Jurkat, Clone E6-1 (cell line): Measurements from ENCODE around the gene KIF19.
"Not testable (repeated sequence)": the region's sequence is repeated elsewhere in the genome, so short reads cannot be mapped to it uniquely, and the experiment has no call there.

Source experiments
- DNase-seq: peaks from one replicate; pipeline ENCODE4 v3.0.0-alpha.2; 2011; ENCODE audit warnings: low read depth, low spot score
- H3K4me3 ChIP-seq: 2 replicates; pipeline ENCODE4 v1.5.1; 2011; ENCODE audit warnings: mild to moderate bottlenecking, low read length, control low read depth, moderate library complexity

The KIF19 gene

DNA sequence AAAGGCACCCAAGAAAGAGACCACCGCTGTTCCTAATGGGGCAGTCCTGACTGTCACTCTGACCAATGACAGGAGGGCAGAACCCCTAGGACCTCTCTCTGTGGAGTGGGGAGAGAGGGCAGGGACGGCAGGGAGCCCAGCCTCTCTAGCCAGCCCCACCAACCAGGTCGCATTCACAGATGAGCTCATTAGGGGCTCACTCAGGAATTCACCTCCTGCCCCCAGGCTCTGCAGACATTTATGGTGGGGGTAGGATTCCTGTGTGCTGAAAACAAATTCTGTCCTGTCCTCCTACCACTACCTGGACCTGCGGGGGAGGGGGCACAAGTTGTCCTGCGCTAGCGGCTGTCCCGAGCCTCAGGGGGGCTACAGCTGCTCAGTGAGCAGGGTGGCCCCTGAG, 78.2 kb downstream of the KIF19 start:
- no peak overlapping the region for H3K4me3 ChIP-seq
- DNase-seq: no peak

DNA sequence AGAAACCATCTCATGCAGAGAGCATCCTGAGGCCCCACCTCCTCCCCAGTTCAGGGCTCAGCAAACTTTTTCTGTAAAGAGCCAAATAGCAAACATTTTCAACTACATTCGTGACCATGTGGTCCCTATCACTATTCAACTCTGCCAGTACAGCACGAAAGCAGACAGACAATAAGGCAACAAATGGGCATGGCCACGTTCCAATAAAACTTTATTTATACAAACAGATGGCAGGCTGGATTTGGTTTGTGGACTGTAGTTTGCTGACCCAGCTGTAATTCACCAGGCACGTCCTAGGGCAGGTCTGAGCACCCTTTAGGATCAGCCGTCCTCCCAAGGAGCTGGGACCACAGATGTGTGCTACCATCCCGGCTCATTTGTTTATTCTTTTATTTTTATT, 78.8 kb downstream of the KIF19 start:
- no peak overlapping the region for H3K4me3 ChIP-seq
- no peak for DNase-seq

GRCh38 chr17:74405311-74405710, 79.3 kb downstream of the KIF19 start:
- not testable (repeated sequence) for H3K4me3 ChIP-seq, DNase-seq
